DOHH2 (cell line): ENCODE results near the gene MACROD1.

Source experiments
- H3F3A ChIP-seq: fragments of 200-600 bp; sonication (generic), shearing (Covaris generic); 2 replicates; pipeline ENCODE4 v1.6.0; 2016; ENCODE audit warnings: antibody characterized with exemption, mild to moderate bottlenecking; ENCODE audit not compliant: control insufficient read depth, insufficient read depth
- H3K27ac ChIP-seq: fragments of 200-600 bp; sonication (generic); 2 replicates; pipeline ENCODE4 v1.5.1; 2014; ENCODE audit warnings: low read depth, mild to moderate bottlenecking, low read length, moderate library complexity
- H3K27me3 ChIP-seq: fragments of 200-600 bp; sonication (generic); 2 replicates; pipeline ENCODE4 v1.6.1; 2014; ENCODE audit warnings: mild to moderate bottlenecking, low read length, mixed read lengths; ENCODE audit not compliant: control insufficient read depth
- H3K36me3 ChIP-seq: fragments of 200-600 bp; sonication (generic); 2 replicates; pipeline ENCODE4 v1.6.1; 2014; ENCODE audit warnings: mild to moderate bottlenecking, low read length, moderate library complexity, mixed read lengths; ENCODE audit not compliant: control insufficient read depth
- H3K4me1 ChIP-seq: fragments of 200-600 bp; sonication (generic); 2 replicates; pipeline ENCODE4 v1.6.1; 2014; ENCODE audit warnings: mild to moderate bottlenecking, low read length, mixed read lengths; ENCODE audit not compliant: control insufficient read depth
- H3K4me2 ChIP-seq: fragments of 200-600 bp; sonication (generic); 2 replicates; pipeline ENCODE4 v1.6.0; 2014; ENCODE audit warnings: mild to moderate bottlenecking, low read length, moderate library complexity
- H3K4me3 ChIP-seq: fragments of 200-600 bp; sonication (generic); 2 replicates; pipeline ENCODE4 v1.5.1; 2014; ENCODE audit warnings: mild to moderate bottlenecking, low read length, mixed read lengths
- H3K79me2 ChIP-seq: fragments of 200-600 bp; sonication (generic); 2 replicates; pipeline ENCODE4 v1.6.1; 2014; ENCODE audit warnings: mild to moderate bottlenecking, low read length, mixed read lengths; ENCODE audit not compliant: control insufficient read depth
- H3K9me2 ChIP-seq: fragments of 200-600 bp; sonication (generic); replicated peaks from 2 replicates; pipeline ENCODE4 v1.6.1; 2014; ENCODE audit warnings: mild to moderate bottlenecking, low read length, mixed read lengths; ENCODE audit not compliant: control insufficient read depth
- H3K9me3 ChIP-seq: fragments of 200-600 bp; sonication (generic); 2 replicates; pipeline ENCODE4 v1.6.1; 2014; ENCODE audit warnings: antibody characterized with exemption, low read length, mixed read lengths; ENCODE audit not compliant: control insufficient read depth, insufficient read depth
- H4K20me1 ChIP-seq: fragments of 200-600 bp; sonication (generic); 2 replicates; pipeline ENCODE4 v1.6.0; 2014; ENCODE audit warnings: low read depth, mild to moderate bottlenecking, antibody characterized with exemption, low read length, moderate library complexity; ENCODE audit not compliant: control insufficient read depth, insufficient read depth
- CTCF ChIP-seq: fragments of 200-600 bp; sonication (generic); IDR thresholded peaks from one replicate; pipeline ENCODE4 v1.5.1; 2014; ENCODE audit warnings: antibody characterized with exemption, mild to moderate bottlenecking, low read depth, low read length; ENCODE audit not compliant: poor library complexity, severe bottlenecking
- EZH2phosphoT487 ChIP-seq: fragments of 200-600 bp; sonication (generic); IDR thresholded peaks from 2 replicates; pipeline ENCODE4 v1.6.1; 2017; ENCODE audit warnings: borderline replicate concordance, mild to moderate bottlenecking, antibody characterized with exemption, low read length, moderate library complexity, mixed read lengths

MACROD1 gene

GRCh38 chr11:64100360-64100759 lies 65.6 kb downstream of the MACROD1 start:
- TF ChIP-seq EZH2phosphoT487 = no peak
- peak; percentile 83 for TF ChIP-seq CTCF
- Histone ChIP-seq H3K9me2 (no peaks in the 10 kb centered on the region), H3K4me3 (peak overlapping the region; percentile 43), H3K36me3 (no peaks in the 10 kb centered on the region), H3K9me3 (no peaks in the 10 kb centered on the region), H3K27me3 (0 out of 2 replicates have a peak, but pooled peaks cover 4% of the 10 kb centered on the region), H4K20me1 (no peaks in the 10 kb centered on the region), H3K79me2 (no peaks in the 10 kb centered on the region), H3K27ac (no peak overlapping the region), H3K4me2 (peak overlapping the region; percentile 67), H3F3A (no peaks in the 10 kb centered on the region), H3K4me1 (peaks cover 14% of the 10 kb centered on the region)

- Histone ChIP-seq H3K9me3 (no peaks in the 10 kb centered on the region), H3K27me3 (0 out of 2 replicates have a peak, but pooled peaks cover 4% of the 10 kb centered on the region), H3K27ac (no peak overlapping the region), H3F3A (no peaks in the 10 kb centered on the region), H3K4me3 (no peak overlapping the region), H3K9me2 (no peaks in the 10 kb centered on the region), H3K4me1 (peaks cover 14% of the 10 kb centered on the region), H3K79me2 (no peaks in the 10 kb centered on the region), H3K36me3 (no peaks in the 10 kb centered on the region), H3K4me2 (no peak overlapping the region), H4K20me1 (no peaks in the 10 kb centered on the region)
- TF ChIP-seq EZH2phosphoT487 (no peak), CTCF (no peak)
Measured at GRCh38 chr11:64099436-64099835, 66.5 kb downstream of the MACROD1 start.

- H3F3A ChIP-seq = no peaks in the 10 kb centered on the region
- no peak overlapping the region for H3K4me3 ChIP-seq
- no peak overlapping the region for H3K4me2 ChIP-seq
- H4K20me1 ChIP-seq = no peaks in the 10 kb centered on the region
- H3K27me3 ChIP-seq = 0 out of 2 replicates have a peak, but pooled peaks cover 4% of the 10 kb centered on the region
- TF ChIP-seq EZH2phosphoT487 (no peak), CTCF (no peak)
- H3K9me3 ChIP-seq = no peaks in the 10 kb centered on the region
- H3K9me2 ChIP-seq = no peaks in the 10 kb centered on the region
- H3K79me2 ChIP-seq = no peaks in the 10 kb centered on the region
- H3K27ac ChIP-seq = no peak overlapping the region
- H3K4me1 ChIP-seq = peaks cover 14% of the 10 kb centered on the region
- no peaks in the 10 kb centered on the region for H3K36me3 ChIP-seq
Measured at GRCh38 chr11:64098318-64098831, 67.5 kb downstream of the MACROD1 start.
